GM21528 (cell line): ENCODE measurements around the gene OS9.
"Not testable (repeated sequence)": the region's sequence is repeated elsewhere in the genome, so short reads cannot be mapped to it uniquely, and the experiment has no call there.

Experiments
- ATAC-seq: cut with Tn5 transposase; IDR thresholded peaks from one replicate; pipeline ENCODE4 v1.9.1; 2021; ENCODE audit warnings: mild to moderate bottlenecking, moderate library complexity; ENCODE audit not compliant: unreplicated experiment, low FRiP score

The OS9 gene

DNA sequence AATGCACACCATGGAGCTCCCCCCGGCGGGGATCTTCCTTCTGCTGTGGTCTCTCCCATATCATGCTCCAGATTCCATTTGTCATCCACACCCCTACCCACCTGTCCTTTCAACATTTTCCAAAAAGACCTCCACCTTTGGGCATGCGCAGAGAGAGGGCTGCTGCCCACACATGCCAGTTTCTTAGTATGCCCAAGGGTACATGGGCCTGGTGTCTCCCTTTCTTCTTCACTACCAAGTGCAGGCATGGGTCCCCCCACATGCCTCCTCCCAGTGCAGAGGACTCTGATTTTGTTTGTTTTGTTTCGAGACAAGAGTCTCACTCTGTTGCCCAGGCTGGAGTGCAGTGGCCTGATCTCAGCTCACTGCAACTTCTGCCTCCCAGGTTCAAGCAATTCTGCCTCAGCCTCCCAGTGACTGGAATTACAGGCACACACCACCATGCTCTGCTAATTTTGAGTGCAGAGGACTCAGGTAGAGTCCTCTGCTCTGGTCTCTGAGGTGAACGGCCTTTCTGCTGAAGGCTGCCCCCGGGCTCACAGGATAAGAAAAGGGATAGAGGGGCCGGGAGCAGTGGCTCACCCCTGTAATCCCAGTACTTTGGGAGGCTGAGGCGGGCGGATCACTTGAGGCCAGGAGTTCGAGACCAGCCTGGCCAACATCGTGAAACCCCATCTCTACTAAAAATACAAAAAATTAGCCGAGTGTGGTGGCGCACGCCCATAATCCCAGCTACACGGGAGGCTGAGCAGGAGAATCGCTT lies 28.1 kb downstream of the OS9 start:
- ATAC-seq = not testable (repeated sequence)

DNA sequence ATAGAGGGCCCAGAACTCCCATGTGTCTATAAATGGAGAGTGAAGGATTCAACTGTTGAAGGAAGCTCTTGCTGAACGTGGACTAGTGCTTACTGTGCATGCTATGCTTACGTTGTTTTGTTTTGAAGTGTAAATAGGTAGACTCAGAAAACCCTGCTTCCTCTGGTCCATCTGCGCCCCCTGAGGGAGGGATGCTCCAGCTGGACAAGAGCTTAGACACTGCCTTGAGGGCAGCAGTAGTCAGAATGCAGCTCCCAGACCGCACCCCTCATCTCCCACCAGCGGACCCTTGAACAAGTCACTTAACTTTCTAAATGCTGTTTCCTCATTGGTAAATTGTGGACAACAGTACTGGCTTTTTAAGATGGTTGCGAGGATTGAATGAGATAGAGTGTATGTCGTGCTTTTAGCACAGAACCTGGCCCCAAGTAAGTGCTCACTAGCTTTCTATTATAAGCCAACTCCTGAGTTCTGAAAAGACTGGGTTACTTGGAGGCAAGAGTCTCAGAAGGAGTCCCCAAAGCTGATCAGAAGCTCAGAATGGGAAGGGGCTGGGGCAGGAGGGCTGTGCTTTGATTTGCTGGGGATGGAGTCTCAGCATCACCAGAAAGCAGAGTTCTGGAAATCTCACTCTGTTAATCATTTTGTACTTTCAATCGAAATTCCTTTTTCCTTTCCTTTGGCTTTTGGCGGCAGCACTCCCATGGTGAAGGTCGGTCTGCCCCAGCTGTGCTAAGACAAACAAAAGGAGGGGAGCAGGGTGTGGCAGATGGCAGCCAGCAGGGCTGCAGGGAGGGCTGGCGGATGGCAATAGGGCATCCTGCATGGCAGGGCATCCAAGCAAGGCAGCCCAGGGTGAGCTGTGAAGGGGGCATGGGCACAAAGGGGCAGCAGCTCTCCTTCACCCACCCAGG lies 29.0 kb downstream of the OS9 start:
- ATAC-seq = no peak

DNA sequence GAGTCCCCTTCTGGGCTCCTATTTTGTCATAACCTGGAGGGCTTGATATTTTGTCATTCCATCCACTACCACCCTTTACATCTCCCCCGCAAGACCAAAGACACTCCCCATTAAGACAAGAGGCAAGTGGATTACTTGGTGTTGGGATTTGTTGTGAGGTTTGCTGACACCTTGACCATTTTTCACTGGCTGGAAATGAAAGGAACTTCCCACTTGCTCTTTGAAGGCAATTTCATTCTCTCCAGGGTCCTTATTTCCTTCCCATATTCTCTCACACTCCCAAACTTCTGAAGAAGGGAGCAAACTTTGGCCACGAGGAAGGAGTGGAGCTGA lies 29.7 kb downstream of the OS9 start:
- ATAC-seq = no peak

DNA sequence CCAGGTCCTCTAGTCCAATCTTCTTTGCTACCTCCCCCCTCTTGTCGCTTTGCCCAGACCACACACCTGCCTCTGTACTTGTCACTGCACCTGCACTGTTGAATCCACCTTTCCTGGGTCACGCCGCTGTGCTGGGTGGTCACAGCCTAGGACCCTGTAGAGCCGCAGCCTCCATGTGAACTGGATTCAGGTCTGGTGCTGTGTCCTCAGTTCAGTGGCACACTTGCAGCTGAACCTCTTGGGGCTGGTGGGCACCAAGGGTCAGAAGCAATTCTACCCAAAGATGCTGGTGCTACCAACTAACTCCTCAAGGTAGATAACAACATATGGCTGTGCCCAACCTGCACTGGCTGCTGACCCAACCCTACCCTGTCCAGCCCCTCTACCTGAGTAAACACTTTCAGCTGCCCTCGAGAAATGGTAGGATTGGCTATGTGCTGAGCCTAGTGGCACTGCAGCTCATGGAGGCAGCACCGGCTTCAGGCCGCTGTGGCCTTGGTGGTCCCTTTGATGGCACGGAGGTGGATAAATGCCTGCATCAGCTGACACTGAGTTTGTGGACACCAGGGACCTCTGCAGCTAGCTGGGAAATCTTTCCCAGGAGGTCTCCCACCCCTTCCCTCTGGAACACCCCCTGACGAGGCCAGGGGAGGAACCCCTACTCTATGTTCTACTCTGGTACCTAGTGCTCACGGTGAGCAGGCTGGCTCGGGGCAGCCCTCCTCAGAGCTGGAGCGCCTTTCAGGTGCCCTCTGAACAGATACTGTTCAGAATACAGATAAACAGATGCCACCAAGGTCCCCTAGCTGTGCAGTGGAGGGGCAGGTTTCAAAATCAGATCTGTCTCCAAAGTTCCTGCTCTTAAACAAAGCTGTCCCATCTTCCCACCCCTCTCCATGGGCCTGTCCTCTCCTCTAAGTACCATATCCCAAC lies 30.3 kb downstream of the OS9 start:
- no peak for ATAC-seq

DNA sequence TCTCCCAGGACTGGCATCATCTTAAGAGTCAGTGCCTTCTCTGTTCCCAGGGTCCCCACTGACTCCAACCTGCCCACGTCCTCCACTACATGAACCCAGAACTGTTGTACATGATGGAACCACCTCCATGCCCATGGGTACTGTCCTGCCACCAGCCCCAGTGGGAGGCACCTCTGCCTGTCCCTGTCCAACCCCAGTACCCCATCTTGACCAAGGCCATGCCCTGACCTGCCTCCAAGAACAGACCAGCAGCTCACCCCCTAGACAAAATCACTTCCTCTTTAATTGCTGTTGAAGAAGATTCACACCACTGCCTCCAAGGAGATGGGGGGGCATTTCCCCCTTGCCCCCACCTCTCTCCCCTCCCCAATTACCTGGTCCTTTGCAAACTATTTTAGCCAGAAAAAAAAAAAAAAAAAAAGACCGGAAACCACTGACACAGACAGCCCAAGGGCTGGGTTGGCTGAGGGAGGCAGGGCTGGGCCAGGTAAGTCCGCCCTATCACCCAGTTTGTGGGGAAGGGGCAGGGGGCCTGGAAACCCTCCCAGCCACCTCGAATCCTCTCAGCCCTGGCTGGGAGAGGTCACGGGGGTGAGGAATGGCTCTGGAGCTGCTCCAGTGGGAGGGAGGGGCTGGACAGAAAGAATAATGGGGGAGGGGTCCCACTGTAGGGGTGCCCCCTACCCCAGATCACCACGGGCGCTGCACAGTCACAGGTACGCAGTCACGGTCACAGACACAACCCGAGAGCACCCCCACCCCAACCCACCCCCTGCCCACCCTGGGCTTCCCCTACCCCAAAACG lies 31.2 kb downstream of the OS9 start:
- ATAC-seq = no peak

DNA sequence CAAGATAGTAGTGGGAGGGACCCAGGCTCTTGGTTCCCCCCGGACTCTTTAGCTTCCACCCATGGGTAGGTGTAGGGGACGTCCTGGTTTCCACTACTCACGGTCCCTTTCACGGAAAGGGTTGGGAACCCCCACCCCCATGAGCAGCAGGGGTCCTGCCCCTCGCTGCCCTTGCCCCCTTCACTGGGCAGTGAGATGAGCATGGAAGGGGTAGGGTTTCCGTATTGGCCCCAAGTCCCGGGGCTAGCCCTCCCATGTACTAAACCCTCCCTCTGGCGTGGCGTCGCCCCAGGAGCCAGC lies 31.9 kb downstream of the OS9 start:
- no peak for ATAC-seq

DNA sequence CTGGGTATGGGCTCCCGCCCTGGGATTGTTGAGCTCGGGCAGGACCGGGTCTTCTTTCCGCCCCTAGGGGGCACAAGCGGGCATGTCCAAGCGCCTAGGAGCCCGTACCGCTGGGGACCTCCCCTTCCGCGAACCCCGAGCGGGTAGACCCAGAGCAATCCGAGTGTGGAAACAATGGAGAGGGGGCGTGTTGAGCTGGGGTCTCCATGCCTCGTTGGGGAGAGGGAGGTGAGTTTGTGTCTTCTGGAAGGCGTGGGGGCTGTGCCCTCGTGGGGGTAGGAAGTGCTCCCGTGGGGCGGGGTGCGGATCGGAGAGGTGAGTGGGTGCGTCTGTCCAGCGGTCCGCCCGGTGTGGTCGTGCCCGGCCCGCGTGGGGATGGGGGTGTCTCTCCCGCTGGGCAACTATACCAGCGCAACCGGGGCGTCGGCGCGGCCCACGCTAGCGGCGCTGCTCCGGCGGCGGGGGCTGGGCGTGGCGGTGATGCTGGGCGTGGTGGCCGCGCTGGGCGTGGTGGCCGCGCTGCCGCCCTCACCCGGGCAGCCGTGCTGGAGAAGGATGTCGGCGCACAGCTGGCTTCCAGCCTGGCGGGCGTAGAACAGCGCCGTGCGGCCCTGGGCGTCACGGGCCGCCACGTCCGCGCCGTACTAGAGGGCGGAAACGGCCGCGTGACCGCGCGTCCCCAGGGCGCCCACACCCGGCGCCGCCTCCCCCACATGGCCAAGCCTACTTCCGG lies 32.4 kb downstream of the OS9 start:
- ATAC-seq = no peak

DNA sequence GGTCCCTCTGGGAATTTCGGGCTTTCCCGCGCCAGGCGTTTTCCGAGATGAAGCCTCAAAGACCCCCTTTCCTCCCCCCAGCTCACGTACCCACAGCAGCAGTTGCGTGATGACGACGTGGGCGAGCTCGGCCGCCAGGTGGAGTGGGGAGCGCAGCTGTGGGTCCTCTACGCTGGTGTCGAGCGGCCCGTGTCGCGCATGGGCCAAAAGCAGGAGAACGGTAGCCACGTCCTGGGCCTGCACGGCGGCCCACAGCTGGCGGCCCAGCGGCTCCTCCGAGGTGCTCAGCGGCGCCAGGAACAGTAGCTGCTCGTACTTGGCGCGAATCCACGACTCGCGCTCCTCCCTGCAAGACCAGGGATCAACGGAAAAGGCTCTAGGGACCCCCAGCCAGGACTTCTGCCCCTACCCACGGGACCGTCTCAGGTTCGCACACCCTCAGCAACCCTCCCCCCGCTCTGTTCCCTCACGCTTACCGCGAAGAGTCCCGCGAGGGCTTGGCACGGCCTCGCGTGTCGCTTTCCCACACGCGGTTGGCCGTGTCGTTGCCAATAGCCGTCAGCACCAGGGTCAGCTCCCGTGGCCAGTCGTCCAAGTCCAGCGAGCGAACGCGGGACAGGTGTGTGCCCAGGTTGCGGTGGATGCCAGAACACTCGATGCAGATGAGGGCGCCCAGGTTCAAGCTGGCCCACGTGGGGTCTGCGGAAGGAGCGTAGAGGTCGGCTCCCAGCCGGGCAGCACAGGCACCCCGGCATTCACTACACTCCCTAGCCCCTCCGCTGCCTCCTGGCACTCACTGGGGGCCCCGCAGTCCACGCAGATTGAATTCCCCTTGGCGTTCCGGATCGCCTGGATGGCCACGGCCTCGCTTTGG lies 33.2 kb downstream of the OS9 start:
- no peak for ATAC-seq

DNA sequence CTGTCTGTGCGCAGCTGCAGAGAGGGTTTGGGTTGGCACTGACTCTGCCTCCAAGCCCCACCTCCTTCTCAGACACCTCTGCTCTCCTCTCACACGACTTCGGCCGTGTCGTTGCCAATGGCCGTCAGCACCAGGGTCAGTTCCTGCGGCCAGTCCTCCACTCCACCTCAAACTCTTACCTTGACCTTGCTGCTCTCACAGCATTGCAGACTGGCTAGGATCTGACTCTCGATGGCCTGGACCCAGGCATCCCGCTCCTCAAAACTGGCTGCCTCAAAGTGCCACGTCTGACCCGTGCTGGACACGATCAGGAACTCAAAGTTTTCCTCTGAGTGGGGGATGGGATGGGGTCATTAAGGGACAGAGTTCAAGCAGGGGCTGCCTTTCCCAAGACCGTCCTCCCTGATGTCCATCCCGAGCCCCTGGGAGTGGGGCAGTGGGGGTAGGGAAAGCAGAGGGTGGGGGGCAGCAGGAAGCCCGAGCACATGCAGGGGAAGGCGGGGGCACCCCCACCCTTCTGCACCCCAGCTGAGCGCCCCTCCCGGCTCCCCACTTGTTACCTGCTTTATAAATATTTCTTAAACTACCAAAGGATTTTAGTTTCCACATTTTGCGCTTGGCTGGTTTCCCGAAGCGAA lies 33.9 kb downstream of the OS9 start:
- no peak for ATAC-seq

DNA sequence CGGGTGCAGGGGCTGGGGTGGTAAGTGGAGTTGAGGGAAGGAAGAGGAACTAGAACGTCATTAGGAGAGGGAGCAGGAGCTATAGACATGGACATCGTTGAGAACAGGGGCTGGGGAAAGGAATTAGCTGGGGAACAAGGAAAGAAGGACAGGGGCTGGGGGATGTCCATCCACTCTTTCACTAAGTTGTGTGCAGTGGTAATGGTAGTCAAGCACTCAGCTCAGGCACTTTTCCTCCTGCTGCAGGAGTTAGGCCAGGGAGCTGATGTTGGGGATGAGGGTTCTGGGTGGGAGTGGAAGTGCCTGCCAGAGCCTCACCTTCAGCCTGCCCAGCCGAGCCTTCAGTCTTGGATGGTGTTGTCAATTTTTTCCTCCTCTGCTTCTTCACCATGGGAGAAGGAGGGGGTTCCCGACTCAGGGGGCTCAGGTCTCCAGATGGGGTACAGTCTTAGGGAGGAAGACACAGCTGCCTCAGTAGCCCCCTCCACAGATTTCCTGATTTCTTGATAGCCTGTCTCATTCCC lies 35.5 kb downstream of the OS9 start:
- ATAC-seq = no peak

DNA sequence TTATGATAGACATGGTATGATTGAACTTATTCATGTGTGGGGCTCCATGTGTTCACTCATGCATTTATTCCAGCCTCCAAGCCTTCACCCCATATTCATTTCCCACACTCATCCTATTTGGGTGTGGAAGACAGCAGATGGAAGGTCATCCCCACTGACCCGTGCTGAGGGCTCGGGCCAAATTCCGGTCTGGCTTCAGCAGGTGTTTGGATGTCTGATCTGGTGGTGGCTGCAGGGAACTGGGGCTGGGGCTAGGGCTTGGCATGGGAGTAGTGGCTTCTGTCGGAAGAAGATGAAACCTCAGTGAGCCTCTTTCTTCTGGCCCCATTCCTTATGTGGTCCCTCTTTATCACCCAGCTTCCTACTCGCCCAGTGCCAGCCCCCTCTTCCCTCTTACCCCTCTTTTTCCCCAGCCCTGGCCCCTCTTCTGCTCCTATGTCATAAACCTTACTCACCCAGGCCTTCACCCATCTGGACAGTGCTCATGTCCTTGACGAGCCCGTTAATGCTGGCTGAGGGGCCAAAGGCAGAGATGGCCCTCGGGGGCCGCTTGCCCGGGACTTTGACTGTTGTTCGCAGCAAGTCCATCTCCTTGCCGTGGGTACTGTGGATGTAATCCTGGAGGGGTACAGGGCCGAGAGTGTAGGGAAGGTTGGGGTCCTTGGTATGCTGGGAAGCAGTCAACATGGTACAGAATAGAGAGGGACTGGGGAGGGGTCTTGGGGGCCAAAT lies 36.6 kb downstream of the OS9 start:
- no peak for ATAC-seq

DNA sequence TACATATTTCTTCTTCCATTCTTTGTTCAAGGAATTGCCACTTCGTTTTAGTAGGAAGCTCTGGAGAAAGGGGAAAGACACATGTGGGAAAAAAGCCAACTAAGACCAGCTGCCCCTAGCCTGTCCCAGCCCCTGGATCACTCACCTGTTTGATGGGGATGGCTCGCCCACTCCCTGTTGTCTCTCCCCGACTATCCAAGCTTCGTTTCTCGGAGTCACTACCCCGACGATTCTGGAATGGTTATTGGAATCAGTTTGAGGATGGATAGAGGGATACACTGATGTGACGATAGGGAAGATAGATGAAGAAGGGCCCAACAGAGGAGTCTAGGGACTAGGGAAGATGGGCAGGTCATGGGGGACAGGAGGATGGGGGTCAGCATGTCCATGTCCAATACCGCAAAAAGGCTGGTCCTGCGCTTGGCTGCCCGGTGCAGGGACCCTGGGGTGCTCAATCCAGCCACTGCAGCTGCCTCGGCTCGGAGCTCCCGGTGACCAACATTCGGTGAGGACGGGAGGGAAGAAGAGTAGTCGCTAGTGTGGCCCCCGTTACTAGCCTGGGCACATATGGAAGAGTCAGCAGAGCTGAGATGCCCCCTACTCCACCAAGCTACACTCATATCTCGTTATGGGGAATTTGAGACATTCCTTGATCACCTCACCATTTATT lies 37.6 kb downstream of the OS9 start:
- no peak for ATAC-seq

DNA sequence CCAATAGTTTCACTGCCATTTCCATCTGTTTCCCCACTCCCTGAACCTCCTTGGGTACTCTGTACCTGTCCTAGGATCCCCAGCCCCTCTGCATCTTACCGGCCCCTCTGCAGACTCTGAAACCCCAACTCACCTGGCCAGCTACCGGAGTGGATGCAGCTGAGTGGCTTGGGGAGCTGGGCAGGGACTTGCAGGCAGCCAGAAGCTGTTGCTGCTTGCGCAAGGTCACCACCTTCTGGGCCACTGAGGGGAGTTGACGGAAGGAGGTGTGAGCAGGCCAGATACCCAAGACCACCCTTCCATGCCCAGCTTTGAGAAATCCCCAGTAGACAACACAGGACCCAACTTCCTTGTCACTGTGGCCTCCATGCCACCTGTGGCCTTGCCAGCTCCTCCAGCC lies 38.3 kb downstream of the OS9 start:
- ATAC-seq = no peak

DNA sequence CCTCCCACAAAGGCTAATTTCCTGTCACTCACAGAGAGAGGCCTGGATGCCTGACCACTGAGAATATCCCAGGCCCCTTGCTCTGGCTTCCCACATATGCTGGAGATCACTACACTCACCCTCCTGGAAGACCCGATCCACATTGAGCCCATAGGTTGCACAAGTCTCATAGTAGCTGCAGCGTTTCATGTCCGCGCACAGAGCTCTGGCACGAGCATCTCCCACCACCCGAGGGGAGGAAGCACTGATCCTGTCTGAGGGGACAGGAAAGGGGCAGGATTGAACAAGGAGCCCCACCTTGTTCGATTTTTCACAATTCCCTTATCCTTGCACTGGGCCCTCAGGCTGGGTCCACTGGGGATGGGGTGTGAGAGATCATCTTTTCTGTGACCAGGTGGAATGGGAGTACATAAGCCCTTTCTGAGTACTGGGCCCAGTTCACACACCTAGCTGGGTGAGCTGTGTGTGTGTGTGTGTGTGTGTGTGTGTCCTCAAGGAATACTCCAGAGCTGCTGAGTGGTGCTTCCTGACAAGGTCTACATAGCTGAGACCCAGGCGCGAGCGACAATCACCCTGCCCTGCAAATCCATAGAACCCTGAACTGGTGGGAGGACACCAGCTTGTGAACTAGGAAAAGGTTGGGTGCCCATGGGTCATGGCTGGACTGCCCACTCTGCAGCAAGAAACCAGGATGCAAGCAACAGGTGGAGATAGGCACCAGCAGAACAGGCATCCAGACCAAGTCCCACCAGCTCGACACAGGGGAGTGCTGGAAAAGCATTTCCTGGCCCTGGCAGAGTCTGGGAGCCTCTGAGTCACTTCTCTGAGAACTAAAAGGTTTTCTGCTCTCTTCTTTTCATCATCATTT lies 39.0 kb downstream of the OS9 start:
- ATAC-seq = no peak

DNA sequence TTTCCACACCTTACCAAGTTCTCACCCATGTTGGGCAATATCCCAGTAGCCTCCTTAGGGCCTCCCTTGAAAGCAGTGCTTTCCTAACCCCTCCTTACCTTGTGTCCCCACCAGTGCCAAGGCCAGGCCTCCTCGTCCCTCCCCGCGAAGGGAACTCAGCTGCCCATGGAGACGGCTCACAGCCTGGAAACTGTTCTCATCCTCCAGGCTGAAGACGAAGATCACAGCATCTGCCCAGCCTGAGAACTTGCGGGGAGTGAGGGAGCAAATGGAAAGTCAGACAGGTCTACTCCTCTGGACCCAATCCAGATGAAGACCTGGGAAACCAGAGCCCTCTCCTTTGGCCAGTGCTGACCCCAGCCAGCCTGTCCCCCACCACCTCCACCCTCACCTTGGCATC lies 40.0 kb downstream of the OS9 start:
- no peak for ATAC-seq

DNA sequence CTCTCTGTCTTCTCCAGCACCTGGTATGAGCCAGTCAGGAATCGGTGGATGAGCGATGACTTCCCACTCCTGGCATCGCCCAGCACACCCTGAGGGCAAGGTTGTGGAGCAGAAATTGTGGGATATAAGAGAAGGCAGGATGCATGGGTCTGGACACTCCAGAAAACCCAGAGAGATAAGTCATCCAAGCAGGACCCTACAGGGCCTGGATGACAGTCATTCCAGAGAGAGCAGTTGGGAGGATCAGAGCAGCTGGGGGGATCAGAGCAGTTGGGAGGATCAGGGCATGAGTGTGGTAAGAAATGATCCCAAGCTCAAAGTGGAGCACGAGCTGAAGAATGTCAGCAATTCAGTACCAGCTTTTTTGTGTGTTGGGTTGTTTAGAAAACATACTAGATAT lies 40.7 kb downstream of the OS9 start:
- ATAC-seq = no peak
